ENCODE data around the gene HNRNPAB.

The HNRNPAB gene

GRCh38 chr5:178163772-178164735, 40.3 kb upstream of the HNRNPAB start (continued):
- peak; percentile 81 for TF ChIP-seq KLF17 (tag by site-specific recombination; IDR thresholded peaks at IDR 0.05)
- TF ChIP-seq ZNF121 (tag by site-specific recombination; IDR thresholded peaks at IDR 0.05) = no peak
- TF ChIP-seq ZNF621 (tag by site-specific recombination; IDR thresholded peaks at IDR 0.05) = no peak
- TF ChIP-seq ZNF571 (tag by site-specific recombination; IDR thresholded peaks at IDR 0.05) = no peak
- TF ChIP-seq ZNF701 (tag by site-specific recombination; IDR thresholded peaks at IDR 0.05) = no peak
- TF ChIP-seq GLI4 (tag by site-specific recombination; IDR thresholded peaks at IDR 0.05) = 0 out of 2 replicates have a peak, but pooled peaks have one; percentile 12
- no peak for TF ChIP-seq ZNF155 (tag by site-specific recombination; IDR thresholded peaks at IDR 0.05)
- TF ChIP-seq ZNF692 (tag by site-specific recombination; IDR thresholded peaks at IDR 0.05) = peak; percentile 70
- TF ChIP-seq ZNF341 (tag by site-specific recombination; IDR thresholded peaks at IDR 0.05; ENCODE audit: low read depth) = no peak
- no peak for TF ChIP-seq ZNF398 (tag by site-specific recombination; IDR thresholded peaks at IDR 0.05)
- peak; percentile 95 for TF ChIP-seq GLIS1 (tag by site-specific recombination; IDR thresholded peaks at IDR 0.05)
- TF ChIP-seq ZNF501 (tag by site-specific recombination; IDR thresholded peaks at IDR 0.05) = peak; percentile 82; the same call in 1 of the 2 replicates
- TF ChIP-seq ZIC2 (tag by site-specific recombination; IDR thresholded peaks at IDR 0.05) = peak; percentile 97
- TF ChIP-seq ZNF600 (tag by site-specific recombination; IDR thresholded peaks at IDR 0.05) = peak; percentile 88
- TF ChIP-seq SCRT1 (tag by site-specific recombination; IDR thresholded peaks at IDR 0.05; ENCODE audit: borderline replicate concordance) = no peak
- TF ChIP-seq GLIS2 (tag by site-specific recombination; IDR thresholded peaks at IDR 0.05) = peak; percentile 78
- 0 out of 2 replicates have a peak, but pooled peaks have one; percentile 42 for TF ChIP-seq BCL11B (tag by site-specific recombination; IDR thresholded peaks at IDR 0.05; ENCODE audit: low read depth)
- TF ChIP-seq GFI1B (tag by site-specific recombination; IDR thresholded peaks at IDR 0.05) = no peak
- TF ChIP-seq ZNF19 (tag by site-specific recombination; IDR thresholded peaks at IDR 0.05; ENCODE audit: low read depth) = no peak
- no peak for TF ChIP-seq ZNF521 (tag by site-specific recombination; IDR thresholded peaks at IDR 0.05)
- TF ChIP-seq ZNF366 (tag by site-specific recombination; conservative IDR thresholded peaks at IDR 0.05) = peak; percentile 93
- TF ChIP-seq WT1 (tag by site-specific recombination; IDR thresholded peaks at IDR 0.05) = no peak
- TF ChIP-seq ZNF645 (tag by site-specific recombination; IDR thresholded peaks at IDR 0.05) = no peak
- peak; percentile 93 for TF ChIP-seq ZSCAN30 (tag by site-specific recombination; IDR thresholded peaks at IDR 0.05)
- TF ChIP-seq ZFP37 (tag by site-specific recombination; IDR thresholded peaks at IDR 0.05) = peak; percentile 52; the same call in 1 of the 2 replicates
- 0 out of 2 replicates have a peak, but pooled peaks have one; percentile 30 for TF ChIP-seq ZNF544 (tag by site-specific recombination; IDR thresholded peaks at IDR 0.05)
- peak; percentile 40 for TF ChIP-seq ZFHX2 (tag by site-specific recombination; conservative IDR thresholded peaks at IDR 0.05)
- no peak for TF ChIP-seq ZNF514 (tag by site-specific recombination; IDR thresholded peaks at IDR 0.05)
- TF ChIP-seq HIC1 (tag by site-specific recombination; IDR thresholded peaks at IDR 0.05) = peak; percentile 96
- peak; percentile 38; the same call in 1 of the 2 replicates for TF ChIP-seq KLF1 (tag by site-specific recombination; IDR thresholded peaks at IDR 0.05)
- TF ChIP-seq SCRT2 (tag by site-specific recombination; IDR thresholded peaks at IDR 0.05) = peak; percentile 46
- TF ChIP-seq ZNF24 (tag by site-specific recombination; IDR thresholded peaks at IDR 0.05) = peak; percentile 60

Data from HEK293 (cell line).